G401 (cell line): ENCODE measurements around the gene STX8. TPM values are rescaled to one million over a fixed set of nuclear protein-coding genes. Genes with fewer than 3 reads are reported as not detected.

Experiments
- DNase-seq: peaks from one replicate; pipeline ENCODE4 v3.0.0-alpha.2; 2015; ENCODE audit warnings: low spot score
- in situ Hi-C: cut with HindIII; loops from 2 replicates; pipeline ENCODE4 v1.10.0; 2016; ENCODE audit warnings: low sequenced_read_pairs, mixed read lengths
- total RNA-seq: library from RNA; depleted of rRNA; stranded (reverse); fragments of >200 nt; shearing (Covaris generic); gene quantifications from 2 replicates; pipeline ENCODE4 v1.2.3, GENCODE V29; 2014

The STX8 gene
- total RNA-seq, 1 experiment from 2014 or later = 95.8 TPM

DNA sequence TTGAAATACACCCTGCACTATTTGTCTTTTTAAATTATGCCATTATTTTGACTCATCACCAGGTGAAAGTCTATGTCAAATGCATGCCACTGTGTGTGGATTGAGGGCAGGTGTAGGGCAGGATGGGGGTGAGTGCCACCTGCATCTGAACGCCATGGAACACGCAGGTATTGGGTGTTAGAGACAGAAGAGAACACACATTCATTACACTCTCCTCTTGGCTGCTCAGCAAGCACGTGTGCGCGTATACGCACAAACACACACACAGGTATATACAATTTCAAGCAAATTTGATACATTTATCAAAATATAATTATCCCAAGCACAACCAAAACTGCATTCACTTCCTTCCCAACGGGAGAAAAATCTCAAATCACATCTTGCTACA is 285.4 kb downstream of the STX8 start:
- no peak for DNase-seq
- in situ Hi-C loops = no loop called here

DNA sequence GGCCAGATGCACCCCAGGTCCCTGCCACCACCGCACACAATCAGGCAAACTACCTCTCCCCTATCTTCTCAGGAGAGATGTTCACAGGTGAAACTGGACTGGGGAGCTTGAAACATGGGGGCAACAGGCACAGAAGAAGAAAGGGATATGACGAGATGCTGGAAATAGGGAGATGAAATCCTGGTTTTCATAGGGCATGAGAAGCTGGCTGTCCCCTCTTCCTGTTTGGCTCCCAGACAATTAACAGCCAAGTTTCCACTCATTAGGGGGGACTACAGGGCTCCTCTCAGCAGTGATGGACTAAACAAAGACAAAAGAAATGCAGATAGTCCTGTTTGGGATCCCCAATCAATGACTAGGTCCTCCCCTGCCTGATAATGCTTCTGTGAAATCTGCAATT is 288.3 kb downstream of the STX8 start:
- no peak for DNase-seq
- in situ Hi-C loops = no loop called here

DNA sequence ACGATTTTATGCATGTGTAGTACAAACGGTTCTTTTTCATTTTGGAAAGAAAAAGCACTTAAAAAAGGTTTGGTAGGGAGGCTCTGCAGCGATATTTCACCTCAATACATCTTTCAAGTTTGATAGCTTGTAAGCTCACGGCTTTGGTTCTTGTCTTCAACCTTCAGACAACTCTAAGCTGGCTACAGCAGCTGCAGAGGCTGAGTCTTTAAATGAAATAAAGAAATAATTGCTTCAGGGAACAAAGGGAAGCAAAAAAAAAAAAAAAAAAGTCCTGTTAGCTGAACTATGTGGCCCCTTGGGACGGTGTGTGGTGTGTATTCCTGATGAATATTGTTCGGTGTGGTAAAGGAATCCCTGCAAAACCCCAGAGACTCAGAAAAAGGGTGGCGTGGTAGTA is 289.2 kb downstream of the STX8 start:
- no peak for DNase-seq
- in situ Hi-C loops = no loop called here

DNA sequence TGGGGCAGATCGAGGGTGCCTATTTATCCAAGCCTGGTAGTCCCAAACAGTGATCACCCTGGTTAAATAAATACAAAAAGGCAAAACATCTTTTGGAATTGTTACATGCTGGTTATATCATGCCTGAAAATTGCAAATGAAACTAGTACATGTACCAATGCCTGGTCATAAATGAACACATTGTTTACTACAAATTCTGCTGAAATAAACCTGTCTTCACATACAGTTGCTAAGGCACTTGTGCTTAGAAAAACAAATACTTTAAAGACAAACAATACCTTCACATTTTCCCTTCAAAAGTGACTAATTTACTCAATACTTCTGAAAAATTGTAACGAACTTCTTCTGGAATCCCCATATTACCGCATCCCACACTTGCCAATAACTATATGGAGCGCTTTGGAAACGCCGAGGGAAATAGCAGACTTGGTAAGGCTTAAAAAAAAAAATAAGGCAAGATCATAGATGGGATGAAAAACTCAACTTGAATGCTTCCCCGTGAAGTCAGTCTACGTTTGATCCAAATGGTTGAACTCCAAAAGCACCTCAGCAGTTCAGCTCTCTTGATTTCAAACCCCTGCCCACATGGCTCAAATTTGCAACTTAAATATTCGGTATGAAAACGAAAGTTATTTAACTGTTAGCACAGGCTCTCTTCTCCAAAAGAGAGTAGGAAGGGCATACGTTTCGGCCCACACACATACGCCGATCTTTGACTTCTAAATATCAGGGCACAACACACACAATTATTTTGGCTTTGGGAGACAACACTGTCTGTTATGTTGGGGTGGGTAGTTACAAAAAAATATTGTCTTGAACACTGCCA is 289.8 kb downstream of the STX8 start:
- DNase-seq = no peak
- in situ Hi-C loops = no loop called here

DNA sequence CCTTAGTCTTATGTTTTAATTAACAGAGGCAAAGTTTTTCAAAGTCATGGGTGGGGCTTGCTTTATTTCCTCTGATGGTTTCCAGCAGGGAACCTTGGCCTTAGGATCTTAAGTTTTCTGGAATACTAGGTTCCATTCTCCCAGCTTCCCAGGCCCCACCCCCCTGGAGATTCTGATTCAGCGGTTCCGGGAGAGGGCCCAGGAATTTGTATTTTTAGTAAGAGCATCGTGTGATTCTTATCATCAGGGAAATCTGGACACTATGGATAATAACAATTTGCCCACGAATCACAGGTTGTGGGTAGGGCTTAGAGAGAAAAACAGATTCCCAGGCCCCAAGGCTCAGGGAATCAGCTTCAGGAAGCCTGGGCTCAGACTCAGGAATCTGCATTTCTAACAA is 290.7 kb downstream of the STX8 start:
- in situ Hi-C loops = no loop called here
- DNase-seq = no peak

DNA sequence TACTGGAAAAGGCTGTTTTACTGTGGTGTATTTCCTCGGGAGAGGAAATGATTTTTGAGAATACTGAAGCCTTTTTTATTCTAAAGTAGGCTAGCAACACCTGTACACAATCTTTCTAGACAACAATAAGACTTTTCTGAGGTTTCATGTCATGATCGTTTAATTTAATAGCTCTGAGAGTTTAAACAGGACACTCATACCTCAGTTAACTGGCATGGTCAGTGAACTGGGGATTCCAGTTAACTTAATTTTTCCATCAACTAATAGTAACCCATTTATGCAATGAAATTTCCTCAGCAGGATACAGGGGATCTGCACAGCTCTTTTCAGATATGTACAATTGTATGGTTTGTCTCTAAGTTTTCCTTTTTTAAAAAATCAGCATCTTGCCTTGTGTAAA is 291.7 kb downstream of the STX8 start:
- in situ Hi-C loops = no loop called here

DNA sequence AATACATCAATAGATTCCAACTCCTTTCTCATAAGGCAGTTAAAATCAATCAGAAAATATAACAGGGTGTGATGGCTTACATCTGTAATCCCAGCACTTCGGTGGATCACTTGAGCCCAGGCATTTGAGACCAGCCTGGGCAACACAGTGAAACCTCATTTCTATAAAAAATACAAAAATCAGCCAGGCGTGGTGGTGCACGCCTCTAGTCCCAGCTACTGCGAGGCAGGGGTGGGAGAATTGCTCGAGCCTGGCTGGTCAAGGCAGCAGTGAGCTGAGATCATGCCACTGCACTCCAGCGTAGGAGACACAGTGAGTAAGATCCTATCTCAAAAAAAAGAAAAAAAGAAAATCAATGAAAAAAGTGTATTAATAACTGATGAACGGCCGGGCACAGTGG is 295.7 kb downstream of the STX8 start:
- no peak for DNase-seq
- in situ Hi-C loops = no loop called here

More for the DNA sequence above, 291.7 kb downstream of the STX8 start:
- no peak for DNase-seq

DNA sequence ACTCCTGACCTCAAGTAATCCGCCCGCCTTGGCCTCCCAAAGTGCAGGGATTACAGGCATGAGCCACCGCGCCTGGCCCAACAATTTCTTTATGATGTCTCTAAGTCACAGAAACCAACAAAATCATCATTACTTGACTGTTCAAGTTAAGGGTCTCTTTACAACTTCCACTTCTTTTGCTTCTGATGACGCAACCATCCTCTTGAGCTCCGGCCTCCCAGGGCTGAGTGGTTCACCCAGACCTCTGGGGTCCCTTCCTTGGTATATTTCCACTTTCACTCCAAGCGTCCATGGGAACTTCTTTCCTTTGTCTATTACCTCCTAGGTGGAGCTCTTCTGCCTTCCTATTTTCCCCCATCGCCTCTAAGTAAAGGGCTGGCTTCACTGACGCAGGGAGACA is 300.6 kb downstream of the STX8 start:
- no peak for DNase-seq
- in situ Hi-C loops = no loop called here

DNA sequence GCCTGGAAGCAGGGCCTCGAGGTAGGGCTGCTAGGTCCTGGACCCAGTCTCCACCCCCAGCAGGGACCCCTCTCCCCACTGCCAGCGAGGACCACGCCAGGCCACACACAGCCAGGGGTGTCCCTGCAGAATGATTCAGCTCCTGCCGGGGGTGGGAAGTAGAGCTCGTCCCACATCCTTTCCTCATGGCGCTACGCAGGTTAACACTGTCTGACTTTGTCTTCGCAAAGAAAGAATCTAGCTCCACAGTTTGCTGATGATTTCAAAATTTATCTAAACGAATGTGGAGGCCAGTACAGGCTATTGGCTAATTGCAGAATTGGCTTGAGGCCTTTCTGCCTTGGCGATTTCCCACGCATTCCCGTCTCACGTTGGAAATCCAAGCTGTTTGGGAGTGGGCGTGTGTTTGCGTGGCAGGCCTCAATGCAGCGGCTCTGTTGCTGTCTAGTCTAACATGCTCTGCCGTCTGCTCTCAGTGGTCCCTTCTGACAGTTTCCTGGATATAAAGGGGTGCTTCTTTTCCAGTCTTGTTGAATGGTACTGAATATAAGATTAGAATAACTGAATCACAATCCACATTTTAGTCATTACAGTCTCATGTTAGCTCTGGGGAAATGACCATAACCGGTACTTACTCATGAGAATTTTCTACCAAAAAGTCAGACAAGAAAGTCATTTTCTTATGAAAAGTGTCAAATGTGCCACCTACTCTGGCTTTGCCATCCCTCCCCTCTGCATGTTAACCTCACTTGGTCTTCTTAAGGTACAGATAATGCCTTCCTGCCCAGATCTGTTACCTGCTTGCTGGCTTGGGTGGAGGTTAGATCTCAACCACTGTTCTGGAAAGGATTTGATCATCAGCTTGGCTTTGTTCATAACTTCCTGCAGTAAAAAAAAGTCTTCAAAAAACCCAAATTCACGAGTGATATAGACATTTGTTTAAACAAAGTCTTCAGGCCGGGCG is 301.9 kb downstream of the STX8 start:
- DNase-seq = no peak
- in situ Hi-C loops = no loop called here

DNA sequence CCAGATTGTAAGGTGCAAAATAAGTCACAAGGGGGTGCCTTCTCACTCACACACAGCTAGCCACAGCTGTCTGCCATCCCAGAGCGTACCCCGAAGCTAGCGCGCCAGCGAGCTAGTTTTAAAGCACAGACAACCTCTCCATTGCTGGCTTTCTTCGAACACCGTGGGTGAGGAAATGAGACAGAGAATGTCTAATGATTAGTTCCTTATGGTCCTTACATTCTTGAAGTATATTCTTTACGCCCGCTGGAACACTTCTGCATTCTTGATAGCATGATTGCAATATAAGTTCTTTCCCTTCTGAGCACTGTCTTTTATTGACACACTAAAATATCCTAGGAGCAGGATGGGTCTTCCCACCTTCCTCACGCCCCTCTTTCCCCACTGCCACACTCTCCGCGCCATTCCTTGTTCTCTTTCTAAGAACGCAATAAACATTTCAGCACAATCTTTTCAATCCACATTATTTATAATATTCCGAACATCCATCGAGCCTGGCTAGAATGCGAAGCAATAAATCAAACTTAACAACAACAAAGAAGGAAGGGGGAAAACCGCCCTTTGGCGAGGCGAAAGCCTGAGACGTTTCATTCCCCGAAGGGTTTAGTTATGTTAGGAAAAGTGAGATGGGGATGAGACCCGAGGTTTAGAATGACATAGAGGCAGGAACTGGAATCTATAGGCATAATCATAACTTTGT is 303.0 kb downstream of the STX8 start:
- DNase-seq = no peak
- in situ Hi-C loops = no loop called here

DNA sequence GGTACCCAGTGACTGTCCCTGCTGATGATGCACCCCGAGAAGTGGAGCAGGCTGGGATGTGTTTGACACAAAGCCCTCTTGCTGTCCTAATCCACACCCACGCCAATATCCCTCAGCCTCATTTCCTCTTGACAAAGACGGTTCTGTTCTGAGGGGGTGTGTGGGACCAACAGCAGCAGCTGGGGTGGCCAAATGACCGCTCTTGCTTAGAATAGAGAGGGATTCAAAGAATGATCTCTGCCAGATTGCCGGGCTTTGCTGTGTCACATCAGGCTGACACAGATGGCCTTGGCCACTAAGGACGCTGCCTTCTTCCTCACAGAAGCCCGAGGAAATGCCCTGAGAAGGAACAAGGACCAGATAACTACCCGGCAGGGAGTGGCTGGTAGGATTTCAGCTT is 303.6 kb downstream of the STX8 start:
- in situ Hi-C loops = no loop called here
- DNase-seq = peak; percentile 15

DNA sequence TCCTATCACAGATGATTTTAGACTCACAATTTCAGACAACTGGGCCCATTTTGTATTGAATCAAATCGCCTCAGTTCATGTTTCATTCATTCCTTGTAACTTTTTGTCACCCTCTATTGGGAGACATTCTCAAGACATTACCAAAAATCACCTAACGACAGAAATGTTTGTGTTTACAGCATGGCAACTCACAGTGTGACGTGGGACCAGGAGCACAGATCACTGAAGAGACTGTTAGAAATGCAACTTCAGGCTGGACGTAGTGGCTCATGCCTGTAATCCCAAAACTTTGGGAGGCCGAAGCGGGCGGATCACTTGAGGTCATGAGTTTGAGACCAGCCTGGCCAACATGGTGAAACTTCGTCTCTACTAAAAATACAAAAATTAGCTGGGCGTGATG is 304.7 kb downstream of the STX8 start:
- DNase-seq = no peak
- in situ Hi-C loops = no loop called here

DNA sequence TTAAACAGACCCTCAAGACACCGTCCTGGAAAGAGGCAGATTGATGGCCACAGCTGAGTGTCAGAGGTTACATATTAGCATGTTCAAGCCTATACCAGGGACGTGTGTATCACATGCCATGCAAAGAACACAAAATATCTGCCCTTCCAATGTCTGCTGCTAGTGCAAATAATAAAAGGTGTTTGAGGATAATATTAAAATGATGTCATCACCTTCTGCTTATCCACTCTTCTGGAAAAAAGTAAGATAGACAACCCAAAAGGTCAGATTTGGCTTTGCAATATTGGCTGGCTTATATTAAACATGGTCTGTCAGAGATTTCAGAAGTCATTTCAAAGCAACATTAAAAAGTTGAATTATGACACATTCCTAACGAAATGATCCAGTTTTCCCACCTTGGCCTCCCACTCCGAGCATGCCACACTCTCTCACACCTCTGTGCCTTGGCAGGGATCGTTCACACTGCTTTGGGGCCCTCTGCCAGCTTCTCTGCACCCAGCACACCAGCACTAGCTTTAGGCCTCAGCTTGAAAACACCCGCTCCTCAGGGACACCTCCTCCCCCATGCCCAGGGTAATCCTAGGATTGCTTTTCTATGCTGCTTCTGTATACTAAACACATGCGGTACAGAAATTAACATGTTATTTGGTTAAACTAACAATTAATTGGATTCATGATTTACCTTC is 306.1 kb downstream of the STX8 start:
- DNase-seq = no peak
- in situ Hi-C loops = no loop called here

DNA sequence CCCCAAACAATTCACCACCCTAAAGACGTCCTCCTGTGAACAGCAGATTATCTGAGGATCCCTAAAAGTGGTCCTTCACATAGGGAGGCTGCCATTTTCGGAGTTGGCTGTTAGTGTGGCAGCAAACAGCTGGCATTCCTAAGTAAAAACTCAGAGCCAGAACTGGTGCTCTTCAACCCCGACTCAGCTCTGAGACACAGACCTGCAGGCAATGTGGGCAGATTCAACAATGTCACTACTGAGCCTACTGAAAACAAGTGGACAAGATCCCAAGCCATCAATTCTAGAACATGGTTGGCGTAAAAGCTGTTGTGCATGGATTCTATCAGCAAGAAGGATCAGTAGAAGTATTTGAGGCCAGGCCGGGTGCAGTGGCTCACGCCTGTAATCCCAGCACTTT is 307.1 kb downstream of the STX8 start:
- no peak for DNase-seq

DNA sequence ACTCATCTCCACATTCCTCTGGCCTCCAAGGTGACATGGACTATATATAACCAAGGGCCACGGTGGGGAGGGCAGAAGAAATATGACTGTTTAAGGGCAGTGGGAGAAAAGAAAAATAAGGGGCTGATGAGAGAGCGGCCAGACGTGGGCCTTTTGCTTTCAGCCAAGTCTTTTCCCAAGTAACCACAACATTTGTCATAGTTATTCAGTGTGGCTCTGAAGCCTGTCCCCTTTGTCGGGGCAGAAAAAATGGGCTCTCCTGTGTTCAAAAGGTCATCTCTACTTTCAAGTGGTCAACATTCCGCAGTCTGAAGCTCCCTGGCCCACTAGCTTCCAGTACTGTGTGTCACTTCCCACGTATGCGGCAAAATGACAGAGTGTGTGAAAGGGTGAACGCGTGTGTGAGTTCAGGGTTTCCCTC is 308.9 kb downstream of the STX8 start:
- no peak for DNase-seq
- in situ Hi-C loops = no loop called here

More for the DNA sequence above, 307.1 kb downstream of the STX8 start:
- in situ Hi-C loops = no loop called here

DNA sequence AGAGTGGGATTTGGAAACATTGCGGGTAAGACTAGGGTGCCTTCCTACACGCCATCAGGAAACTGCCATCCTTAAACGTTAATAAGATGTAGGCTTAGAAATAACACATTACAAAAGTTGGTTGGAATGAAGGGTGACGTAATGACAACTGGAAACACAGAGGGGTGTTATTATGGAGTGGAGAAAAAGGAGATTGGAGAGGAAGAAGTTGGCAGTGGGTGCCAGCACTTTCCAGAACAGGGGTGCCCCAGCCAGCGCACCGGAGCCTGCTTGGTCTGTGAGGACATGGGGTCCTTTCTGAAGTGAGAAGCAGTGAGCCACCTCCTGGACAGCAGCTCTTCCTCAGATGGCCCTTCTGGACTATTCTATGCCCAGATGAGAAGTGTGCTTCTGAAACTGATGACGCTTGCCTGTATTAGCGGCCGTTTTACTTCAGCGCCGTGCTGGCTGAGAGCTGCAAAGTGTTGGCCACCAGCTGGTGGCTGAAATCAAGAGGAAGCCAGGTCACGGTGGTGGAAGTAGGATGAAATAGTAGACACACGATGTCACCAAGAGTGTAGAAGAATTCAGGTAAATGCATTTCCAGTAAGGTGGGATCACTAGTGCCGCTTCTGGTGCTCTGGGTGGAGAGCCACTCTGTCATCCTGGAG is 309.5 kb downstream of the STX8 start:
- no peak for DNase-seq
- in situ Hi-C loops = no loop called here

DNA sequence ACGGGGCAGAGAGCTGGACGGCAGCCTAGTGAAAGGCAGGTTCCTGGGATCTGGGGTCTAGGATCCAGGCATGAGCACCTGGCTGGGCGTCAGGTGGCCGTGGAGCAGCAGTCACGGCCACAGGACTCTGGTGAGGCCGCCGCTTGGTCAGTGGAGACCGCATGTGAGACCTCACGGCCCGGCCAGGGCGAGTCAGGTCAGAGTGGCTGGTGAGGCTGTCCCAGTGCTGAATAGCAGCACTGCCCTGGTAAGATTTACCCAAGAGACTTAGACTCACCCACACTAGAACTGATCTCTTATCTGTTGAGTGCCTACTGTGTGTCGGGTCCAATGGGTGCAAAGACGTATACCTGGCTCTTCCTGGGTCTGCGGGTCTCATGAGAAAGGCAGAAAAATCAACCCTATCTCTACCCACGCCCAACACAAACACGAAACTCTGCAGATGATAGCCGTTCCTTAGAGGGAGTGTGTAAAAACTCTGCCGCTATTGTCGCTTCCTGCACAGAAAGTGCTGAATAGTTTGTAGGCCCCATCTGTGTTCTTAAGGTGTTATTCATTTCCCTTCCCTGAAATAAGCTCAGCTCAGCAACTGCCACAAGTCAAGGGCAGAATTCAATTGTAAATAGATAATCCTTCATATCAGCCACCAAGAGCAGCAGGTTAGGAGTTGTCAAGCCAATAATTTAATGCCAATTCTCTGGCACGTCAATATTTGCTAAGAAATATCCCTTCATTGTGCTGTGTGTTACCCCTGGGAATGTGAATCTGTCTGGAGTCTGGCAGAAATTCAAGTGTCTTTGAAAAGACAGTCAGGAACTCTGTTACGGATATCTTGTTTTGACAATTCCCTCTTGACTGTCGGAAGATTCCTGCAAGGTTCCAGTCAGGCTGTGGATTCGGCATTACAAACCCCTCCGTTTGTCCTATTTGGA is 314.3 kb downstream of the STX8 start:
- in situ Hi-C loops = no loop called here
- no peak for DNase-seq

DNA sequence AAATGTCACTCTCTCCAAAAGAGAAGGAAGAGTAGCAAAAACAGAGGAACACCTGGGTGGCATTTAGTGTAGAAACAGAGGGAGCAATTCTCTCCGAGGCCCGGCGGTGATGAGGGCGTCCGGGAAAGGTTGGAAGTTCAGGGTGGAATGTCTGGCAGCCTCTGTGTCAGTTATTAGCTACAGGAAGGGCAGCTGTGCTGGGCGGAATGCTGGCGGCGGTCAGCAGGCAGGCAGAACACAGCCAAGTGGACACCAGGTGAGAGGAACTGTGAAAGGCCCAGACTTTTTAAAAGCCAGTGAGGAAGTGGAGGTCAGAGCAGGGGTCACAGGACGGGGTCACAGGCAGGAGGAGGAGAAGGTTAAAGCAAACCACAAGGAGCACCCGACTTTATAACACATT is 316.2 kb downstream of the STX8 start:
- in situ Hi-C loops = no loop called here
- no peak for DNase-seq
